GM19463 (cell line): ENCODE measurements around the gene FRYL.
"Not testable (repeated sequence)": the region's sequence is repeated elsewhere in the genome, so short reads cannot be mapped to it uniquely, and the experiment has no call there.

Source experiments
- ATAC-seq: cut with Tn5 transposase; IDR thresholded peaks from one replicate; pipeline ENCODE4 v1.9.1; 2021; ENCODE audit warnings: mild to moderate bottlenecking, moderate library complexity; ENCODE audit not compliant: unreplicated experiment

Gene FRYL

GRCh38 chr4:48462363-48462762, 317.7 kb downstream of the FRYL start:
- ATAC-seq = no peak

- no peak for ATAC-seq
Measured at GRCh38 chr4:48461000-48461399, 319.1 kb downstream of the FRYL start.

GRCh38 chr4:48454591-48454990, 325.5 kb downstream of the FRYL start:
- ATAC-seq = no peak

- not testable (repeated sequence) for ATAC-seq
Measured at GRCh38 chr4:48451656-48452055, 328.4 kb downstream of the FRYL start.

- no peak for ATAC-seq
Measured at GRCh38 chr4:48450740-48451139, 329.3 kb downstream of the FRYL start.

GRCh38 chr4:48449151-48449550, 330.9 kb downstream of the FRYL start:
- no peak for ATAC-seq
